HepG2 (cell line): ENCODE results near the gene THBD. TPM values are rescaled to one million over a fixed set of nuclear protein-coding genes. Genes with fewer than 3 reads are reported as not detected.

Experiments used
- ATAC-seq: fragments of 200-7000 bp; cut with Tn5 transposase; 3 replicates; pipeline ENCODE4 v1.9.1; 2020; ENCODE audit warnings: mild to moderate bottlenecking, moderate library complexity
- BruUV-seq: library from RNA; stranded (reverse); fragments of 400-500 nt; replicated peaks from 2 replicates; lab custom pipeline; 2021; lab: Mats Ljungman, UMichigan
- CTCF ChIA-PET: fragments of 300-600 bp; formaldehyde crosslinking; extraction: SDS; loops from one replicate; lab custom pipeline; 2021; ENCODE audit warnings: low total read pairs, inconsistent platforms, low intra/inter-chr PET ratio; lab: Yijun Ruan, JAX
- POLR2A ChIA-PET: fragments of 350-600 bp; sonication (Branson Sonifier 250); formaldehyde crosslinking; loops from one replicate; lab custom pipeline; 2020; ENCODE audit warnings: antibody characterized with exemption, inconsistent platforms; lab: Yijun Ruan, JAX
- DNase-seq: peaks from one replicate; pipeline ENCODE4 v3.0.0-alpha.2; 2015; ENCODE audit warnings: low spot score
- FAIRE-seq: peaks from 3 replicates; lab custom pipeline; 2011; peaks lifted over from hg19 to GRCh38; lab: Jason Lieb, UNC
- H2AFZ ChIP-seq: one replicate; pipeline ENCODE4 v1.6.1; 2011; ENCODE audit warnings: low read length, inconsistent platforms
- H3K27ac ChIP-seq: fragments of 300-600 bp; 3 replicates; pipeline ENCODE4 v1.8.0; 2011; ENCODE audit warnings: mixed run types, mild to moderate bottlenecking, mixed read lengths, low read length, inconsistent platforms; ENCODE audit not compliant: insufficient read depth; ENCODE audit errors: extremely low read length
- H3K27me3 ChIP-seq, 2 experiments: fragments of 200-600 bp in 1 of 2; 2 replicates in 1 of 2; 3 replicates in 1 of 2; pipeline versions ENCODE4 v1.6.0 to v1.8.0; 2011; ENCODE audit warnings: low read length in 2 of 2, mild to moderate bottlenecking in 2 of 2, moderate library complexity in 2 of 2, inconsistent platforms in 1 of 2; ENCODE audit not compliant: insufficient read depth in 2 of 2, control insufficient read depth in 1 of 2
- H3K36me3 ChIP-seq, 2 experiments: fragments of 200-600 bp in 1 of 2; replicated peaks in 1 of 2; 2 replicates in 1 of 2; 3 replicates in 1 of 2; pipeline versions ENCODE4 v1.5.1 to v1.8.0; 2011; ENCODE audit warnings: low read length in 2 of 2, inconsistent platforms in 1 of 2; ENCODE audit not compliant: insufficient read depth in 2 of 2, control insufficient read depth in 1 of 2
- H3K4me1 ChIP-seq: 2 replicates; pipeline ENCODE4 v1.5.1; 2012; ENCODE audit warnings: low read length, inconsistent platforms; ENCODE audit not compliant: insufficient read depth
- H3K4me2 ChIP-seq: 2 replicates; pipeline ENCODE4 v1.6.0; 2011; ENCODE audit warnings: low read depth, low read length, inconsistent platforms
- H3K4me3 ChIP-seq, 3 experiments: fragments of 200-600 bp in 1 of 3; sonication (generic), shearing (Covaris generic) in 1 of 3; replicated peaks in 1 of 3; 2 replicates each; pipeline ENCODE4 v1.5.1; 2011 to 2016; ENCODE audit warnings: low read length in 3 of 3, inconsistent platforms in 2 of 3, low read depth in 2 of 3, mild to moderate bottlenecking in 2 of 3, control low read depth in 1 of 3, mixed read lengths in 1 of 3; ENCODE audit not compliant: insufficient read depth in 1 of 3
- H3K79me2 ChIP-seq: one replicate; pipeline ENCODE4 v1.6.1; 2011; ENCODE audit warnings: low read length, inconsistent platforms; ENCODE audit not compliant: insufficient read depth
- H3K9ac ChIP-seq: 2 replicates; pipeline ENCODE4 v1.6.0; 2011; ENCODE audit warnings: mild to moderate bottlenecking, low read depth, low read length, inconsistent platforms; ENCODE audit not compliant: insufficient read depth
- H3K9me3 ChIP-seq: 2 replicates; pipeline ENCODE4 v1.5.1; 2012; ENCODE audit warnings: mild to moderate bottlenecking, low read length
- H4K20me1 ChIP-seq: 2 replicates; pipeline ENCODE4 v1.6.0; 2011; ENCODE audit warnings: inconsistent platforms, mild to moderate bottlenecking, low read length, moderate library complexity; ENCODE audit not compliant: insufficient read depth
- ARHGAP35 ChIP-seq: sonication (generic); formaldehyde crosslinking; IDR thresholded peaks from 2 replicates; pipeline ENCODE4 v1.9.0; 2022; ENCODE audit warnings: mild to moderate bottlenecking, inconsistent platforms, moderate library complexity, missing genetic modification reagents, borderline replicate concordance
- ASH2L ChIP-seq: fragments of 300-600, 200-600 bp; sonication (generic); IDR thresholded peaks from 2 replicates; pipeline ENCODE4 v1.7.0; 2017; ENCODE audit warnings: low read depth, mild to moderate bottlenecking, moderate library complexity, mixed read lengths, low read length; ENCODE audit not compliant: insufficient read length
- DNMT1 ChIP-seq: sonication (generic); formaldehyde crosslinking; IDR thresholded peaks from 2 replicates; pipeline ENCODE4 v1.5.1; 2020; ENCODE audit warnings: mild to moderate bottlenecking, missing genetic modification reagents
- GATA4 ChIP-seq: sonication (generic); IDR thresholded peaks from 2 replicates; pipeline ENCODE4 v1.6.1; 2016; ENCODE audit warnings: antibody characterized with exemption, low read depth, borderline replicate concordance
- HCFC1 ChIP-seq: fragments of 150-350 bp; IDR thresholded peaks from 2 replicates; pipeline ENCODE4 v1.6.1; 2014; ENCODE audit warnings: low read depth, low read length
- HDAC6 ChIP-seq: fragments of 200-600 bp; sonication (generic); IDR thresholded peaks from 2 replicates; pipeline ENCODE4 v1.7.0; 2017; ENCODE audit warnings: mild to moderate bottlenecking, antibody characterized with exemption, low read length, low read depth
- JDP2 ChIP-seq: sonication (generic); formaldehyde crosslinking; IDR thresholded peaks from 2 replicates; pipeline ENCODE4 v1.8.1; 2022; ENCODE audit warnings: missing genetic modification reagents, borderline replicate concordance
- NR1H2 ChIP-seq: sonication (generic); formaldehyde crosslinking; IDR thresholded peaks from 2 replicates; pipeline ENCODE4 v1.8.1; 2022; ENCODE audit warnings: low read depth, missing genetic modification reagents, borderline replicate concordance
- PAF1 ChIP-seq: IDR thresholded peaks from 2 replicates; pipeline ENCODE4 v1.6.1; 2016; ENCODE audit warnings: missing genetic modification reagents, missing compliant biosample characterization
- POLR2AphosphoS5 ChIP-seq: IDR thresholded peaks from 2 replicates; pipeline ENCODE4 v1.6.1; 2012; ENCODE audit warnings: low read depth, low read length
- SAP130 ChIP-seq: IDR thresholded peaks from 2 replicates; pipeline ENCODE4 v1.6.1; 2016; ENCODE audit warnings: low read depth
- SPEN ChIP-seq: sonication (generic); formaldehyde crosslinking; IDR thresholded peaks from 2 replicates; pipeline ENCODE4 v1.5.1; 2020; ENCODE audit warnings: low read depth, mild to moderate bottlenecking, missing genetic modification reagents
- SRY ChIP-seq: sonication (generic); formaldehyde crosslinking; IDR thresholded peaks from 2 replicates; pipeline ENCODE4 v1.8.0; 2022; ENCODE audit warnings: mild to moderate bottlenecking, missing genetic modification reagents
- ZSCAN9 ChIP-seq: IDR thresholded peaks from 2 replicates; pipeline ENCODE4 v1.6.1; 2016; ENCODE audit warnings: borderline replicate concordance
- WGBS: methylation state at CpG from one replicate; pipeline ENCODE4 v1.1.6; 2017; ENCODE audit warnings: low lambda C conversion rate; 5-methylcytosine and 5-hydroxymethylcytosine counted together
- in situ Hi-C: cut with HindIII; loops from 2 replicates; pipeline ENCODE4 v1.10.0; 2017; ENCODE audit warnings: low pct_unique_long_range_greater_than_20kb; ENCODE audit not compliant: extremely low pct_ligation_motif_present
- intact Hi-C: fragments of 100-400 bp; cut with micrococcal nuclease; formaldehyde crosslinking; loops from one replicate; pipeline ENCODE4 v1.10.0; 2022; ENCODE audit not compliant: unreplicated experiment
- polyA plus RNA-seq, 8 experiments: library from polyadenylated mRNA; depleted of rRNA in 3 of 8; stranded (reverse) in 7 of 8; unstranded in 1 of 8; fragments of >200 nt; fragmentation: Illumina TruSeq in 4 of 8; extraction: Trizol in 4 of 8; gene quantifications; 2 replicates each; pipeline versions ENCODE4 v1.2.1 to v1.2.3, GENCODE V29; 2011 to 2016; ENCODE audit warnings: low read depth in 4 of 8, missing spikeins in 1 of 8, mixed read lengths in 1 of 8; ENCODE audit not compliant: insufficient read depth in 1 of 8
- total RNA-seq, 5 experiments: library from RNA; depleted of rRNA; stranded (reverse); fragments of >200 nt; fragmentation: Illumina TruSeq; extraction: Trizol; gene quantifications; 2 replicates each; pipeline ENCODE4 v1.2.3, GENCODE V29; 2016; ENCODE audit warnings: low read depth in 1 of 5

The THBD gene
- total and polyA plus RNA-seq, 2 of the 13 experiments (the other 11 are each of a cell fraction or from before 2014, with no cell fraction given) = 0.03 TPM; not detected in 1

- TF ChIP-seq JDP2 (CRISPR knock-in tag) = no peak
These were observed 15.6 kb downstream of the THBD start (continued) for GRCh38 chr20:23033918-23034317.

- Histone ChIP-seq H3K36me3 (no peaks in the 10 kb centered on the region), H3K4me3 (no peak overlapping the region), H3K27me3 (peaks cover 2 to 29% of the 10 kb centered on the region in 2 experiments; a peak in 3 of 5 replicates), H3K27ac (no peak overlapping the region), H3K4me1 (no peaks in the 10 kb centered on the region), H3K79me2 (no peaks in the 10 kb centered on the region), H4K20me1 (no peaks in the 10 kb centered on the region), H3K9me3 (no peaks in the 10 kb centered on the region), H2AFZ (no peak overlapping the region), H3K9ac (no peak overlapping the region), H3K4me2 (no peak overlapping the region)
- FAIRE-seq = no peak
- no peak for TF ChIP-seq DNMT1 (CRISPR knock-in tag)
- no peak for TF ChIP-seq NR1H2 (CRISPR knock-in tag)
- TF ChIP-seq ASH2L = no peak
- no peak for TF ChIP-seq ARHGAP35 (CRISPR knock-in tag)
- no peak for TF ChIP-seq SRY (CRISPR knock-in tag)
- TF ChIP-seq HDAC6 = no peak
- TF ChIP-seq SPEN (CRISPR knock-in tag) = no peak
- no peak for TF ChIP-seq PAF1 (CRISPR knock-in tag)
- TF ChIP-seq SAP130 = no peak
- no peak for TF ChIP-seq GATA4
- no peak for TF ChIP-seq ZSCAN9 (CRISPR knock-in tag)
- no peak for TF ChIP-seq POLR2AphosphoS5
- TF ChIP-seq HCFC1 = no peak
- intact Hi-C loops = no loop called here
- POLR2A ChIA-PET = no interaction called here
- no peak for ATAC-seq
- WGBS = 33% methylated on average over 5 of the region's 5 CpGs
- in situ Hi-C loops = no loop called here
- CTCF ChIA-PET = no interaction called here
- no TSS peak for BruUV-seq
- no peak for DNase-seq
These were observed 16.8 kb downstream of the THBD start for GRCh38 chr20:23032750-23033078.
